Measurements from ENCODE around the gene ADM2. TPM values are rescaled to one million over a fixed set of nuclear protein-coding genes. Genes with fewer than 3 reads are reported as not detected.

ADM2 gene
- total RNA-seq, 1 donor from 2014 or later: 3.7 TPM

- Histone ChIP-seq H3K4me3 (ENCODE audit: low read depth, low read length) (no peak overlapping the region), H3K36me3 (ENCODE audit: control insufficient read depth, insufficient read depth, low read length) (peaks cover 28% of the 10 kb centered on the region), H3K27me3 (ENCODE audit: control insufficient read depth, insufficient read depth, low read length) (no peaks in the 10 kb centered on the region)
- TF ChIP-seq, protein P1, sequence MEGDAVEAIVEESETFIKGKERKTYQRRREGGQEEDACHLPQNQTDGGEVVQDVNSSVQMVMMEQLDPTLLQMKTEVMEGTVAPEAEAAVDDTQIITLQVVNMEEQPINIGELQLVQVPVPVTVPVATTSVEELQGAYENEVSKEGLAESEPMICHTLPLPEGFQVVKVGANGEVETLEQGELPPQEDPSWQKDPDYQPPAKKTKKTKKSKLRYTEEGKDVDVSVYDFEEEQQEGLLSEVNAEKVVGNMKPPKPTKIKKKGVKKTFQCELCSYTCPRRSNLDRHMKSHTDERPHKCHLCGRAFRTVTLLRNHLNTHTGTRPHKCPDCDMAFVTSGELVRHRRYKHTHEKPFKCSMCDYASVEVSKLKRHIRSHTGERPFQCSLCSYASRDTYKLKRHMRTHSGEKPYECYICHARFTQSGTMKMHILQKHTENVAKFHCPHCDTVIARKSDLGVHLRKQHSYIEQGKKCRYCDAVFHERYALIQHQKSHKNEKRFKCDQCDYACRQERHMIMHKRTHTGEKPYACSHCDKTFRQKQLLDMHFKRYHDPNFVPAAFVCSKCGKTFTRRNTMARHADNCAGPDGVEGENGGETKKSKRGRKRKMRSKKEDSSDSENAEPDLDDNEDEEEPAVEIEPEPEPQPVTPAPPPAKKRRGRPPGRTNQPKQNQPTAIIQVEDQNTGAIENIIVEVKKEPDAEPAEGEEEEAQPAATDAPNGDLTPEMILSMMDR (IDR thresholded peaks at IDR 0.05; ENCODE audit: insufficient read depth, low read length, severe bottlenecking): no peak
- FAIRE-seq (no peak), DNase-seq (ENCODE audit: low read depth) (no peak)
Observed at GRCh38 chr22:50439871-50440331, 41.4 kb upstream of the ADM2 start.

DNA sequence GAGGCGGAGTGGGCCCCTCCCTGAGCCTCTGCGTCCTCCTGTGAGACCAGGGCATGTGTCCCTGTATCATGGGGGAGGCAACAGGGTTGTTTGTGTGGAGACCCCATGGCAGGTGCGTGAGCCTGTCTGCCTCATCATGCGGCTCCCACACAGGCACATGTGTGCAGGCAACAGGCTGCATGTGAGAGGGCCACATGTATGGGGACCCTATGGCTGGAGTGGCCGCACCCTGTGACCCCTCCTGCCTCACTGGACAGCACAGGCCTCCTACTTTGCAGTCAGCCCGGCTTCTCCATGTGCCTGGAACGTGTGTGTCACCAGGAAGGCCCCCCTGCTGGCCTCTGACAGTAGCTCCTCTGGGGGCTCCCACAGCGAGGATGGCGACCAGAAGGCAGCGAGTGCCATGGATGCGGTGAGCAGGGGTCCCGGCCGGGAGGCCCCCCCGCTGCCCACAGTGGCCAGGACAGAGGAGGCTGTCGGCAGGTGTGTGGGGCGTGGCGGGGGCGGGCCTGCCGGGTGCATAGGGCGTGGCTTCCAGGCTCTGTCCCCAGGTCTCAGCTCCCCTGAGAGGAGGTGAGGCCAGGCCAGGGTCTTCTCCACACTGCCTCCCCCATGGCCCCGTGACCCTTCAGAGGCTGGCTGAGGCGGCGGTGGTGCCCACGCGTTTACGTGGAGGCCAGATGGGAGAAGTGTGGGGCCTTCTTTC, 40.6 kb upstream of the ADM2 start:
- TF ChIP-seq, protein P1 (IDR thresholded peaks at IDR 0.05; ENCODE audit: insufficient read depth, low read length, severe bottlenecking): no peak
- no peak for FAIRE-seq
- H3K27me3 ChIP-seq (ENCODE audit: control insufficient read depth, insufficient read depth, low read length): no peaks in the 10 kb centered on the region
- no peak for DNase-seq (ENCODE audit: low read depth)
- H3K36me3 ChIP-seq (ENCODE audit: control insufficient read depth, insufficient read depth, low read length): peaks cover 28% of the 10 kb centered on the region
- no peak overlapping the region for H3K4me3 ChIP-seq (ENCODE audit: low read depth, low read length)

- peaks cover 24% of the 10 kb centered on the region for H3K36me3 ChIP-seq (ENCODE audit: control insufficient read depth, insufficient read depth, low read length)
Observed at GRCh38 chr22:50441428-50441993, 39.8 kb upstream of the ADM2 start.

GRCh38 chr22:50443197-50443596, 38.1 kb upstream of the ADM2 start:
- no peak for DNase-seq (ENCODE audit: low read depth)
- Histone ChIP-seq H3K27me3 (ENCODE audit: control insufficient read depth, insufficient read depth, low read length) (no peaks in the 10 kb centered on the region), H3K36me3 (ENCODE audit: control insufficient read depth, insufficient read depth, low read length) (peaks cover 26% of the 10 kb centered on the region), H3K4me3 (ENCODE audit: low read depth, low read length) (no peak overlapping the region)
- TF ChIP-seq, protein P1 (IDR thresholded peaks at IDR 0.05; ENCODE audit: insufficient read depth, low read length, severe bottlenecking): no peak
- FAIRE-seq: no peak

More at GRCh38 chr22:50441428-50441993, 39.8 kb upstream of the ADM2 start:
- Histone ChIP-seq H3K4me3 (ENCODE audit: low read depth, low read length) (no peak overlapping the region), H3K27me3 (ENCODE audit: control insufficient read depth, insufficient read depth, low read length) (no peaks in the 10 kb centered on the region)
- TF ChIP-seq, protein P1 (IDR thresholded peaks at IDR 0.05; ENCODE audit: insufficient read depth, low read length, severe bottlenecking): no peak
- no peak for DNase-seq (ENCODE audit: low read depth)
- FAIRE-seq: no peak

DNA sequence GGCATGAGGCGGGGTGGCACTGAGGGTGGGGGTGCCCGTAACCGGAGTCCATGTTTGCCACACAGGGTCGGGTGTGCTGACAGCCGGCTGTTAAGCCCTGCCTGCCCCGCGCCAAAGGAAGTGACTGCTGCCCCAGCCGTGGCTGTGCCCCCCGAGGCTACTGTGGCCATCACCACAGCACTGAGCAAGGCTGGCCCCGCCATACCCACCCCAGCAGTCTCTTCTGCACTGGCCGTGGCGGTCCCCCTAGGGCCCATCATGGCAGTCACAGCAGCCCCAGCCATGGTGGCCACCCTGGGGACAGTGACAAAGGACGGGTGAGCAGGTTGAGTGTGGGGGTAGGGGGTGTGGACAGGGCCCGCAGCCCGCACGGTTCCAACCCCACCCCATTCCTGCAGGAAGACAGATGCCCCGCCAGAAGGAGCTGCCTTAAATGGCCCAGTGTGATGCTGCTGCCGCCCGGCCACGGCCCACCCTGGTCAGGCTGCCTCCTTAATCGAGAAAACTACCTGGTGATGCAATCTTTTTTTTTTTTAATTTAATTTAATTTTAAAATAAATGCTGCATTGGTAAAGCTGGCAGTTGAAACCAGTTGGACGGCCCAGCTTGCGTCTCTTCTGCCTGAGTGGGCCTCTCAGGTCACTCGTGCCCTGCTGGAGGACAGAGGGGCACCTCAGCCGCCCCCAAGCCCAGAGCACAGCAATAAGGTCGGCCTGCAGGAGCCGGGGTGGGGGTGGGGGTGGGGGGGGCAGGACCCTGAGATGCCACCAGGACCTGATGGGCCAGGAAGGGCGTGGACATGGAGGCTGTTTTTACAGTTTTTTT, 37.3 kb upstream of the ADM2 start:
- TF ChIP-seq, protein P1 (IDR thresholded peaks at IDR 0.05; ENCODE audit: insufficient read depth, low read length, severe bottlenecking): no peak
- no peak overlapping the region for H3K4me3 ChIP-seq (ENCODE audit: low read depth, low read length)
- FAIRE-seq: no peak
- no peaks in the 10 kb centered on the region for H3K27me3 ChIP-seq (ENCODE audit: control insufficient read depth, insufficient read depth, low read length)
- no peak for DNase-seq (ENCODE audit: low read depth)
- H3K36me3 ChIP-seq (ENCODE audit: control insufficient read depth, insufficient read depth, low read length): peaks cover 23% of the 10 kb centered on the region
